Measurements from ENCODE around the gene SRCIN1.
"Not testable (repeated sequence)": the region's sequence is repeated elsewhere in the genome, so short reads cannot be mapped to it uniquely, and the experiment has no call there.

The SRCIN1 gene

GRCh38 chr17:38491346-38492066 is 114.2 kb downstream of the SRCIN1 start:
- DNase-seq: not testable (repeated sequence)

GRCh38 chr17:38489774-38490173 is 116.0 kb downstream of the SRCIN1 start:
- DNase-seq: not testable (repeated sequence)

GRCh38 chr17:38485681-38486298 is 120.0 kb downstream of the SRCIN1 start:
- DNase-seq: peak in 22 of 58 donors; percentile 18 to 67 (median 49)

- no peak for DNase-seq
Measured at GRCh38 chr17:38485146-38485468, 120.6 kb downstream of the SRCIN1 start.

- peak in 55 of 58 donors; percentile 30 to 90 (median 71) for DNase-seq
Measured at GRCh38 chr17:38484242-38485145, 121.3 kb downstream of the SRCIN1 start.

- DNase-seq: not testable (repeated sequence)
Measured at GRCh38 chr17:38482700-38483043, 123.1 kb downstream of the SRCIN1 start.

- peak in 49 of 58 donors; percentile 16 to 88 (median 65) for DNase-seq
Measured at GRCh38 chr17:38482039-38482699, 123.6 kb downstream of the SRCIN1 start.
